Lung (tissue), 12 donors: ENCODE results near the gene DBH. TPM values are rescaled to one million over a fixed set of nuclear protein-coding genes. Genes with fewer than 3 reads are reported as not detected.
A peak's percentile ranks its signal among the peaks of the same experiment; 100 is the strongest.

Experiments used
- ATAC-seq: fragments of 200-7000 bp; cut with Tn5 transposase; one replicate; pipeline ENCODE4 v1.9.1; 2020; ENCODE audit warnings: moderate number of reproducible peaks; ENCODE audit not compliant: insufficient read depth, low FRiP score
- DNase-seq, 3 donors: peaks; one replicate each; pipeline ENCODE4 v3.0.0-alpha.2; 2013 to 2017
- H3K27ac ChIP-seq, 2 donors: one replicate each; pipeline ENCODE4 v1.5.1; 2013; ENCODE audit warnings: mild to moderate bottlenecking in 2 of 2, moderate library complexity in 2 of 2, control low read depth in 1 of 2, inconsistent platforms in 1 of 2, low read depth in 1 of 2, low read length in 1 of 2
- H3K27me3 ChIP-seq, 3 donors: one replicate each; pipeline ENCODE4 v1.5.1; 2013; ENCODE audit warnings: low read length in 2 of 3; ENCODE audit not compliant: control insufficient read depth in 3 of 3, insufficient read depth in 3 of 3
- H3K36me3 ChIP-seq, 4 donors: one replicate each; pipeline ENCODE4 v1.5.1; 2013; ENCODE audit warnings: low read length in 4 of 4, mild to moderate bottlenecking in 1 of 4, moderate library complexity in 1 of 4; ENCODE audit not compliant: control insufficient read depth in 4 of 4, insufficient read depth in 4 of 4
- H3K4me1 ChIP-seq, 5 donors: one replicate each; pipeline ENCODE4 v1.5.1; 2013; ENCODE audit warnings: low read length in 5 of 5, mild to moderate bottlenecking in 2 of 5, moderate library complexity in 1 of 5; ENCODE audit not compliant: control insufficient read depth in 5 of 5, insufficient read depth in 5 of 5
- H3K4me3 ChIP-seq: one replicate; pipeline ENCODE4 v1.5.1; 2013; ENCODE audit warnings: mild to moderate bottlenecking, control low read depth, moderate library complexity
- H3K9ac ChIP-seq, 2 donors: one replicate each; pipeline ENCODE4 v1.5.1; 2013; ENCODE audit warnings: low read length in 2 of 2, control low read depth in 1 of 2; ENCODE audit not compliant: insufficient read depth in 1 of 2
- H3K9me3 ChIP-seq, 4 donors: one replicate each; pipeline ENCODE4 v1.5.1; 2013; ENCODE audit warnings: low read length in 3 of 4, mild to moderate bottlenecking in 1 of 4, moderate library complexity in 1 of 4; ENCODE audit not compliant: control insufficient read depth in 4 of 4, insufficient read depth in 3 of 4
- CTCF ChIP-seq: IDR thresholded peaks from 2 replicates; pipeline ENCODE4 v1.5.1; 2012; ENCODE audit warnings: mild to moderate bottlenecking; ENCODE audit errors: control extremely low read depth, extremely low read depth
- WGBS, 2 donors: extraction: QIAGEN DNeasy Blood & Tissue Kit; methylation state at CpG; one replicate each; pipeline ENCODE4 v1.1.7; 2013; 5-methylcytosine and 5-hydroxymethylcytosine counted together
- polyA plus RNA-seq, 2 donors: library from polyadenylated mRNA; stranded (reverse); fragments of 200-250 nt; gene quantifications; one replicate each; pipeline ENCODE4 v1.2.1, GENCODE V29; 2013
- total RNA-seq, 2 donors: library from RNA; depleted of rRNA in 1 of 2; stranded (reverse); fragments of >200 nt in 1 of 2; gene quantifications; one replicate each; pipeline ENCODE4 v1.2.1, GENCODE V29; 2014 to 2021
- donor health status: control.
- donor health status: control.
- donor health status: Bipolar disorder and iron deficiency.
- donor health status: healthy.
- donor health status: DM: yes; HTN: yes; CAD: no.

DBH gene
- total and polyA plus RNA-seq, 4 donors, result 0.06 to 0.48 (median 0.08) TPM

- no peak for TF ChIP-seq CTCF
- peak; percentile 30 to 43 (median 35) for DNase-seq
- no peak for ATAC-seq
- H3K9ac ChIP-seq, result no peak overlapping the region
- H3K27me3 ChIP-seq, result no peaks in the 10 kb centered on the region
- peaks cover 0 to 38% (median 23%) of the 10 kb centered on the region in 5 donors for H3K4me1 ChIP-seq
- H3K9me3 ChIP-seq, result no peaks in the 10 kb centered on the region
- WGBS, 2 donors, result 78 to 92% methylated on average over 20 of the region's 20 CpGs
- H3K27ac ChIP-seq, result peak overlapping the region in 1 of 2 donors; percentile 84
- no peaks in the 10 kb centered on the region for H3K36me3 ChIP-seq
- H3K4me3 ChIP-seq, result no peak overlapping the region
These were observed 46.8 kb downstream of the DBH start for GRCh38 chr9:133682818-133683585.

DNA sequence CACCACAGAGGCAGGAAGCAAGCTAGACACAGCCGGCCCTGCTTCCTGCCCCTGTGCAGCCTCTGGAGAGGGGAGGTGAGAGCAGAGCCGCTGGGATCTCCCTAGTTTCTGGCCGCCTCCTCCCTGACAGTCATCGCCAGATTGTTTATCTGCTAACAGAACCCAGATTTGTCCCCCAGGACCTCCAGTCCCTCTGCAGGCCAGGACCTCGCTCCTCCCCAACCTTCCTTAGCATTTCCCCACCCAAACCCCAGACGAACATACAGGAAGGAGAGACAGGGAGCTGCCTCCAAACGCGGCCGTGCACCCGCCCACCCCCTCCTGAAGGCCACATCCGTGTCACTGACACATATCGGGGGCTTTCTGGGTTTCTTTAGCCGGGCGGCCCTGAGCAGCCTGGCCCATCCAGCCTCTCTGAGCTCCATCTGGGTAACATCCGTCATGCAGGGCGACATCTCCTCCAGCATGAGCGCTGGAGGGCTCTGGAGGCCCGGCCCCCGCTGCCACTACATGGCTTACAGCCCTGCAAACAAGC, 47.5 kb downstream of the DBH start:
- Histone ChIP-seq H3K27me3 (no peaks in the 10 kb centered on the region), H3K27ac (peak overlapping the region in 1 of 2 donors; percentile 84), H3K9ac (no peak overlapping the region), H3K36me3 (no peaks in the 10 kb centered on the region), H3K4me3 (no peak overlapping the region), H3K9me3 (no peaks in the 10 kb centered on the region), H3K4me1 (peaks cover 0 to 36% (median 23%) of the 10 kb centered on the region in 5 donors)
- ATAC-seq (no peak), DNase-seq (peak; percentile 73 to 79 (median 75))
- no peak for TF ChIP-seq CTCF
- 52 to 67% methylated on average over 19 of the region's 19 CpGs for WGBS, 2 donors

DNA sequence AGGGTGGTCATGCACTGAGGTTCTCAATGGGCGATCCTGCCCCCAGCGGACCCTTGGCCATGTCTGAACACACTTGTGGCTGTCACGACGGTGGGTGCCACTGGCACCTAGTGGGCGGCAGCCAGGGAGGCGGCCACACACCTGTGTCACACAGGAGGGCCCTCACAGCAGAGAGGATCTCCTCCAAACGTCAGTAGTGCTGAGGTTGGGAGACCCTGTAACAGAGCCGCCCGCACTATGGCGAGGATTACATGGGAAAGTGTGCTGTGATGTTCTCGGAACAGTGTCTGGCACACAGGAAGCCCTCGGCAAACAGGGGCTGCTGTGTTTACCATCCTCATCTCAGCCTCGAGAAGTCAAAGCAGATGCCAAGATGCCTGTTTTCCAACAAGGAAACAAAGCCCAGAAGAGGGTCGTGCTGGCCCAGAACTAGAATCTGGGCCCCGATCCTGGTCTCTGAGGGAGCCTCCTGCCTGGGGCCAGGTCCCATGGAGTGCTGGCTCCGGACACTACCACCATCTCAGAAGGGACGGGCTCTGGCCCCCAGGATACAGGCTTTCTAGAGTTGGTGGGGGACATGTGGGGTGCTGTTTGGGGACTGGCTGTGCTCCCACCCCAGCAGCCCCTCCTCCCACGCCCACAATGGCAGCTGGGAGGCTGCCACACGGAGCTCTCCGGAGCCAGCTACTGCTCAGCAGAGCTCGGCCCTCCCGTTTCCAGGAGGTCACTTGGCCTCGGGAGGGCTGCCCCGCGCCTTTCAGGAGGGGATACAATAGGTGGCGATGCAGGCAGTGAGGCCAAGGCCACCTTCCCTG, 48.2 kb downstream of the DBH start:
- H3K27me3 ChIP-seq, result no peaks in the 10 kb centered on the region
- H3K9ac ChIP-seq, result no peak overlapping the region
- H3K9me3 ChIP-seq, result no peaks in the 10 kb centered on the region
- H3K36me3 ChIP-seq, result no peaks in the 10 kb centered on the region
- 70 to 77% methylated on average over 26 of the region's 26 CpGs for WGBS, 2 donors
- peak in 2 of 3 donors; percentile 52 to 75 for DNase-seq
- peaks cover 0 to 30% (median 22%) of the 10 kb centered on the region in 5 donors for H3K4me1 ChIP-seq
- TF ChIP-seq CTCF, result no peak
- H3K27ac ChIP-seq, result peak overlapping the region in 1 of 2 donors; percentile 84
- no peak for ATAC-seq
- no peak overlapping the region for H3K4me3 ChIP-seq
